Stimulated activated CD8-positive, alpha-beta memory T cell treated with anti-CD3 and anti-CD28 coated beads, Interleukin-12 subunit alpha, Interleukin-12 subunit beta, amount 100 ng/mL, for 24 hours (primary cell): ENCODE data around the gene TNFRSF18.

Source experiments
- DNase-seq: peaks from one replicate; pipeline ENCODE4 v3.0.0-alpha.2; 2020; ENCODE audit errors: extremely low read depth

Gene TNFRSF18

DNA sequence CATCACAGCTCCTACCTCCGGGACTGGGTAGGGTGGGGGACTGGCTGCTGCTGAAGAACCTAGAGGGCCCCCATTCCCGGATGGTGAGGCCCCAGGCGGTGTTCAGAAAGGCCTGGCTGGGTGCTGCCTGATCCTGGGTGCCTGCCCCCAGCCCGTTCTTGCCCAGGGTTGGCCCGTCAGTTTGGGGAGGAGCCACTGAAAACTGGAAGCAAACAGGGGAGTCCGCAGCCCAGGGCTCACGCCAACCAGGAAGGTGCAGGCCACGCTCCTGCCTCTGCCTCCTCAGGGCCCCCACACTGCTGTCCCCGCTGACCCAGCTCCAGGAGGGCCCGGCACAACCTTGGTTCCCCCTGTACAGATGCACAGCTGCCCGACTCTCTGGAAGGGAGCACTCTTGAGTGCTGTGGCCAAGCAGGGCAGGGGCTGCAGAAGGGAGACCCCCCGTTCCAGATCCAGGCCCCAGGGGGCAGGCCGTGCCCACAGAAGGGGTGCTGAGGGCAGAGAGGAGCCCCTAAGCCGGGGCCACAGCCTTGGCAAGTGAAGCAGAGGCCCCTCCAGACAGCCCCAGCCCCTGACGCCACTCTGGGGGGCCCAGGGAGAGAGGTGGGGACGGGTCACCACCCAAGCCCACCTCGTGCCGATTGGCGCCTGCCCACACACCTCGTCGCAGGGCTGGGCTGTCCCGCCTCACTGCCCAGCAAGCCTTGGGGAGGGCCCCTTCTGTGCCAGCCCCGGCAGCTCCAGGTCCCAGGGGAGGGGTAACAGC is 34.6 kb upstream of the TNFRSF18 start:
- DNase-seq, result no peak

DNA sequence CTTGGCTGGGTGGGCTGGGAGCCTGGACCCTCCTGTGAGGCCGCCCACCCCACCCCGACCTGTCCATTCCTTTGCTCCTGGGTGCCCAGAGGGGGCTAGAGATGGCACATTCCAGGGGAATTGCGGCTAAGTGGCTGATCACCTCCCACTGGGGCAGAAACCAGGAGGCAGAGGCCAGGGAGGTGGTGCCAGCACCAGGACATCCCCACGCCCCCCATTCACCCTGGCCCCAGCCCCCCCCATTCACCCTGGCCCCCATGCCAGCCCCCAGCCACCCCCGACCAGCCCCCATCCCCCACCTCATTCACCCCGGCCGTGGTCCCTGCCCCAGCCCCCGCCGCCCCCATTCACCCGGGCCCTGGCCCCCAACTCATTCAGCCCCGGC is 33.9 kb upstream of the TNFRSF18 start:
- DNase-seq, result no peak

DNA sequence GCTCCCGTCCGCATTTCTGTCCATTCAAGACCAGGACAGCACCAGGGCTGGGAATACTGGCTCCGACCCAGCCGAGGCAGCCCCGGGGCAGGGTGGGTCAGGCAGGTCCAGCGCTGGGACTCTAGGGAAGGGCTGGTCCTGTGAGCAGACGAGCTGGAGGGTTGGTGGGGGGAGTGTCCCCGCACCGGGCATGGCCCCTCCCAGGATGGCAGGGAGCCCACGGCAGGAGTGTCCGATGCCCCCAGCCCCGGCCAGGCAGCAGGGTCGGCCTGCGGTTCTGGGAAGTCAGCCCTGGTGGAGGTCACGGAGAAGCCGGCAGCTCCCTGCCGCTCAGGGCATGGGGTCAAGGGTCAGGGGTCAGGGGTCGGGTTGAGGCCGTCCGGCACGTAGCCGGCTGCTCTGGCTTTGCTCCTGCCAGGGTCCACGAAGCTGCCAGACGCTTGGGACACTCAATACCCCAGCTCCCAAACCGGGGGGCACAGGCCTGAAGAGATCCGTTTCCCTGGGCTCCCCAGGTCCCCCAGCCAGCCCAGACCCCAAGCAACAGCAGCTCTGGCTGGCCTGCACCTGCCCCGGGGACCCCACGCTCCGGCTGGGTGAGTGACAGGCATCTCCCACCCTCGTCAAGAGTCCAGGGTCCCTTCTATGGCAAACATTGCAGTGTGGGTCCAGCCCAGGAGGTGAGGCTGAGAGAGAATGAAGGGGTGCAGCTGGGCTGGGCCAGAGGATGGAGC is 33.4 kb upstream of the TNFRSF18 start:
- no peak for DNase-seq

DNA sequence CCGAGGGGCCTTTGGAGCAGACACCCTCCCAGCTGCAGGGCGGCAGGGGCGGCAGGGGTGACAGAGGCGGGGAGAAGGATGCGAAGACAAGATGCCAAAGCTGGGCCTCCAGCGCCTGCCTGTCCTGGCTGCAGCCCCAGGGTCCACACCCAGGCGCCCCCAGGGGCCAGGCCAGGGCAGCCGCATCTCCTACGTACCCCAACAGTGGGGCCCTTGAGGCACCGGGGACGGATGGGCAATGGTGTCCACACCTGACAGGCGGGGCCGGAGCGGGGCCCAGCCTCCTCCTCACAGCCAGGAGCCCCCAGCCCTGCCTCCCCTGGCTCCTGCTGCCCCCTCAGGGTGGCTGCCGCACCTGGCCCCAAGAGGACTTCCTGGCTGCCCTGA is 32.8 kb upstream of the TNFRSF18 start:
- DNase-seq, result no peak

DNA sequence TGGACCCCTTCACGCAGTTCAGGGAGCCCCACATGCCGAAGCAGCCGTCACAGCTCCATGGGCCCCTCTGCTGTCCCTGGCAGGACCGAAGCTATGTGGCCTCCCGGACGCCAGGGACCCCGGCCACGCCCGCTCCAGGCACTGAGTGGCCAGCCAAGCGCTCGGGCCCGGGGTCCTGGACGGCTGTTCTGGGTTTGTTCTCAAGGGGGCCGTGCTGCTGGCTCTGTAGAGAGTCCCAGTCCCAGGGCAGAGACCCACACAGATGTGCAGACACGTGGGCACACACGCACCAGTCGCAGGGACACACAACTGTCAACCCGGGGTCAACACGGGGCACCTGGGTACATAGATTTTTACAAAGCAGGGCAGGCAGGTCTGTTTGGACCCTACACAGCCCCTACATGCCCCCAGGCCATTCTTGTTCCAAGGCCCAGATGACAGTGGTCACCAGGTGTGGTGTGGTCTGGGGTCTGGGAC is 32.3 kb upstream of the TNFRSF18 start:
- DNase-seq, result no peak

DNA sequence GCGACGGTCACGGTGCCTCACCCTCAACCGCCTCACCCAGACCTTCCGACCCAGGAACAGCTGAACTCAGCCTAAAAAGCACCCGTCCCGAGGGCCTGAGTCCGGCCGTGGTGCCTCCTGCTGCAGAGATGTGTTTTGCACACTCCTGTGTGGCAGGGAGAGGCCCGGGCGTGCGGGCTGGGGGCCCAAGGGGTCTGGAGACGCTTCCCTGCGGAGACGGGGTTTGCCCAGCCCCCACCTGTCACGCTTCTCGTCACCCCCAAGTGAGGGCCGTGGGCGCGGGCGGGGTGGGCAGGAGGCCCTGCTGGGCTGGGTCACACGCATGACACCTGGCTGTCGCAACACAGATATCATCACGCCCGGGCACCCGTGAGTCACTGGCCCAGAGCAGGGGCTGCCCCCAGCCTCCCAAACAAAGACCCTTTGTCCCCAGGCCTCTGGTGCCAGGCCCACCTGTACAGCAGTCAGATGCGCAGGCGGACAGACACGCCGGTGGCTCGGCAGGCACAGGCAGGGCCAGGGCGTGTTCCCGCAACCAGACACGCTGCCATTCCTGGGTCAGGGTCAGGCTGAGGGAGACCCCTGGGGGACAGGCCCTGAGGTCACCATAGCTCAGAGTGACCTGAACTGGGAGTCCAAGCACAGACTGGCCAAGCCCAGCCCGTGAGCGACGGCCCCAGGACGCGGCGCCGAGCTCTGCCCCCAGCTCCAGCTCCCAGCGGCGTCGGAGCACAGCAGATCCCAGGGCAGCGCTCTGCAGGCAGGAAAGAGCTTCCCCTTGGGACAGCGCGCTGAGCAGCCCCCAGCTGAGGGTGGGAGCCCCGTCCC is 31.7 kb upstream of the TNFRSF18 start:
- DNase-seq, result no peak

DNA sequence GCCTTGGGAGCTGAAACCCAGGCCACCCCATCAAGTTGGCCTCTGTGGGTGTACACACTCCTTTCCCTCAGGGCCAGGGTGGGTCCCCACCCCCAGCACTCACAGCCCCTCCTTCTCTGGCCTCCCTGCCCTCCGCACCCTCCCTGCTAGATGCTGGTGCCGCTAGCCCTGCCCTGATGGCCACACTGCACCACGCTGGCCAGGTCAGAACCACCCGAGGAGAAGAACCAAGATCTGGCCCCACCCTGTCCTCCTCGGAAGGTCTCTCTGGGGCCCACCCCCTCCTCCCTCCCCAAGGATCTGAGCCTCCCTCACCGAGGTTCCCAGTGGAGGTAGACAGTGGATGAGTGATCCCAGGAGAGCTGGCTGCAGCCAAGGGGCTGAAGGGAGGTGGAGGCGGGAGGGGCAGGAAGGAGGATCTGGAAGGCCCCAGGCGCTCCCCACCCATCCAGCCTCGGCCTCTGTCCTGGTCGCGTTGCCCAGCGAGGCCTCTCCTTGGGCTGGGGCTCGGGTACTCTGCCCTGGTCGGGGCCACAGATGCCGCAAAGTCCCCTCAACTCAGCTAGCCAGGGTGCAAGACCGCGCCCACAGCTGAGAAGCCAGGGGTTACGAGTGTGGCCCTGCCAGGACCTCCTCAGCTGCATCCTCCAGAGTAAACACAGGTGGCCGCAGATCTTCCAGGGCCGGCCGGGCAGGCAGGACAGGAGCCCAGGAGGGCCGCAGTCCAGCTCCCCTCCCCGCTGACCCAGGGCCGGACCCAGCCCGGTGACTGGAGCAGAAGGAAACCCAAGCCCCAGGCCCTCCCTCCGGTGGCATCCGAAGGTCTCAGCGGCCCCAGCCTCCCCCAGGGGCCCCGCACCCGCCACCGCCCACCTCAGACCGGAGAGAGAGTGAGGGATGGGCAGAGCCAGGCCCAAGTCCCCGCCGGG is 30.8 kb upstream of the TNFRSF18 start:
- DNase-seq, result no peak

DNA sequence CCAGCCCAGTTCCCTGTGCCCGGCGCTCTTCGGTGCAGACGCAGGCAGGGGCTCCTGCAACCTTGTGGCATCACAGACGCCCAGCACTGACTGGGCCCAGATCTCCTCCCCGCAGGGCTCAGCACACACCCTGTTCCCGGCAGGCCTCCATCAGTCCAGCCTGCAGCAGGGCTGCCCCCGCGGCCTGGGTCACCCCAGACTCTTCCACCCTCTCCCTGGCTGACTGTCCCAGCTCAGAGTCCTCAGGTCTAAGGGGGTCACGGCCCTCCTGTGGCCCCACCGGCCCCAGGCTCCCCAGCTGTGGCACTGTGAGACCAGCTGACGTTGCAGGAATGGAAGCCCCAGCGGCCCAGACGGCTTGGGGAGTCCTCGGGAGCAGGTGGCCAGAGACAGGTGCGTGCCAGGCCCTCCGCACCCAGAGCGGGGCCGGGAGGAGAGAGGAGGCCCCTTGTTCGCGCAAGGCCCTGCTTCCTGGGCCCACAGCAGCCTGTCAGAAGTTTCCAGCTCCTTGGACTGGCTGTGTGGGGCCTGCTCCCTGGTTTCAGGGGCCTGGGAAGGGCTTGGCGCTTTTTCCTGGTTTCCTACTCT is 29.9 kb upstream of the TNFRSF18 start:
- no peak for DNase-seq

DNA sequence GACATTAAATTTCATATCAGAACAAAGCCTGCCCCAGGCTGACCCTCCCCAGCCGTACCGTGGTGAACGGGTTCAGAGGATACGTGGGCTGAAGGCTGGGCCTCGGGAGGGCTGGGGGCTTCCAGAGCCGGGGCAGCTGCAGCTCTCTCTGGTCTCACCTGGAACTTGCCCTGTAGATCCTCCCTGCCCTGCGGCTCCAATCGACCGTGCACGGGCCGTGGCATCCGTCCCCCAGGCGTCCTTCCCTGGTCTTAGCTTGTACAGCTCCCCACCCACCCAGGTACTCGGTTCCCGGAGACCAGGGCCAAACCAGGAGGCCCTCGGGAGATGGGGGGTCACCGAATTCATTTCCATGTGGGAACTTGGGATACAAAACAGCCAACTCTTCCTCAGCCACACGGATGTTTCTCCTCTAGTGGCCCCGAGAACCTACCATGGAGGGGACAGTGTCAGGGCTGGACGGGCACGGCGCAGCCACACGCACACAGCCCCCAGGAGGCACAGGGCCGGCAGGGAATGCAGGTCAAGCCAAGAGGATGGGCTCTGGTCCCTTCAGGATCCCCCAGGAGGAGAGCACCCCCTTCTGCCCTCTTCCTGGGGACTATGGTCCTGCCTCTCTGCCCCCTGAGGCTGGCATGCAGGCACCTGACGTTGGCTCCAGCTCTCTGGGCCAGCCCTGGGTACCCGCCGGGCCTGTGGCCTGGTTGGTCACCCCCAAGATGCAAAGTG is 28.8 kb upstream of the TNFRSF18 start:
- DNase-seq, result no peak

DNA sequence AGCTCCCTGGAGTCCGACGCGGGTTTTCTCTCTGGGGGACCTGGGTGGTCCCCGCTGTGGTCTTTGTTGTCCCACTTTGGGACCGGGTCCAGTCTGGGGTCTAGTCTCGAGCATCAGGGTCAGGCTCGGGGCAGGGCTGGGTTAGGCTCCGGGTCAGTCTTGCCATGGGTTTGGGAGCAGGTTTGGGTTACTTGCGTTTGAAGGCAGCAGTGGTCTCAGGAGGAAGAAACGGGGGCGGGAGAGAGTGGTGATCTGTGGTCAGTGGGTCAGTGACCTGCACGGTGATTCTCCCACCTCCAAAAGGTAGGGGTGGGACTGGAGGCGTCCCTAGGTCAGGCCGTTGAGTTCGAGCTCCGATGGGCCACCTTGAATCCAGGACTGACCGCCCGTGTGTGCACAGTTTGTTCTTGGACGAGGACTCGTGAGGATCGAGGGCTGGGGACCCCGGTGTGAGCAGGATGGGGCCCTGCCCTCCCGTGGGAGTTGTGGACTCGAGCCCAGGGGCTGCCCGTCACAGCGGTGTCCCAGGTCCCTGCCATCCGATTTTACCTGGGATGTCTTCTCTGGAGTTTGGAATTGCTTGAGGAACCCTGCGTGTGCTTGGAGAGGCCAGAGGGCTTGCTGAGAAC is 27.9 kb upstream of the TNFRSF18 start:
- DNase-seq, result no peak

DNA sequence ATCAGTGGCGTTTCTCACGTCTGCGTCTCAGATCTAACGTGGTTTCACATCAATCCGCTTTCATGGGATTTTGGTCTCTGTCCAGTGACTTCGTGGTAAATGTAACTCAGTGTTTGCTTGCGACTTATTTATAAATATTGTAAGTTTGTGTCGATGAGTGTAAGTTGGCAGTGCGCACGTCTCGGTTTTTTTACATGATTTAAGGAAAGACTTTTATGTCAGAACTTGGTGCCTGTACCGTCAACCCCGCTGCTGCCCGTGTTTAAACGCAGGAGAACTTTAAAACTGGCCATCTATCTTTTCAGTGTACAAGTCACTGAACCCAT is 27.1 kb upstream of the TNFRSF18 start:
- DNase-seq, result no peak

DNA sequence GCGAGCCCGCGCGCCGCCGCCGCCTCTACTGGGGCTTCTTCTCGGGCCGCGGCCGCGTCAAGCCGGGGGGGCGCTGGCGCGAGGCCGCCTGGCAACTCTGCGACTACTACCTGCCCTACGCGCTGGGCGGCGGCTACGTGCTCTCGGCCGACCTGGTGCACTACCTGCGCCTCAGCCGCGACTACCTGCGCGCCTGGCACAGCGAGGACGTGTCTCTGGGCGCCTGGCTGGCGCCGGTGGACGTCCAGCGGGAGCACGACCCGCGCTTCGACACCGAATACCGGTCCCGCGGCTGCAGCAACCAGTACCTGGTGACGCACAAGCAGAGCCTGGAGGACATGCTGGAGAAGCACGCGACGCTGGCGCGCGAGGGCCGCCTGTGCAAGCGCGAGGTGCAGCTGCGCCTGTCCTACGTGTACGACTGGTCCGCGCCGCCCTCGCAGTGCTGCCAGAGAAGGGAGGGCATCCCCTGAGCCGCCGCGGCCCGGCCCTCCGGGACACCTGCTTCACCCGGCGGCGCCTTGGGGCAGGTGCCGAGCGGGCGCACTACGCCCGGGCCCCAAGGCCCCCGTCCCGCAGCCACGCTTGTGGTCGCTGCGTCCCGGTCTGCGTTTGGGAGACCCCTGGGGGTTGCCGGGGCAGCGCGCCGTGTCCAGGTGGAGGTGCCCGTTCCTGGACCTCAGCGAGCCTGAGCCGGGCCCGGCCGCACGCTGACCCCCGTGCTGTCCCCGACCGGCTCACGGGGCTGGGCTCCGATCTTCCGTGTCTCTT is 26.6 kb upstream of the TNFRSF18 start:
- DNase-seq, result no peak

DNA sequence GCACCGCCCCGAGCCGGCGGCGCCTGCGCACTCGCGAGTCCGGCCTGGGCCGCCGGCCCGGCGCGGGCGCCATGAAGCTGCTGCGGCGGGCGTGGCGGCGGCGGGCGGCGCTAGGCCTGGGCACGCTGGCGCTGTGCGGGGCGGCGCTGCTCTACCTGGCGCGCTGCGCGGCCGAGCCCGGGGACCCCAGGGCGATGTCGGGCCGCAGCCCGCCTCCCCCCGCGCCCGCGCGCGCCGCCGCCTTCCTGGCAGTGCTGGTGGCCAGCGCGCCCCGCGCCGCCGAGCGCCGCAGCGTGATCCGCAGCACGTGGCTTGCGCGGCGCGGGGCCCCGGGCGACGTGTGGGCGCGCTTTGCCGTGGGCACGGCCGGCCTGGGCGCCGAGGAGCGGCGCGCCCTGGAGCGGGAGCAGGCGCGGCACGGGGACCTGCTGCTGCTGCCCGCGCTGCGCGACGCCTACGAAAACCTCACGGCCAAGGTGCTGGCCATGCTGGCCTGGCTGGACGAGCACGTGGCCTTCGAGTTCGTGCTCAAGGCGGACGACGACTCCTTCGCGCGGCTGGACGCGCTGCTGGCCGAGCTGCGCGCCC is 25.9 kb upstream of the TNFRSF18 start, which contains the start of gene B3GALT6:
B3GALT6 (plus strand) TSS at position 30 of the 588 bp plus-strand sequence; CDS start at position 72, 42 bp downstream.
- no peak for DNase-seq

DNA sequence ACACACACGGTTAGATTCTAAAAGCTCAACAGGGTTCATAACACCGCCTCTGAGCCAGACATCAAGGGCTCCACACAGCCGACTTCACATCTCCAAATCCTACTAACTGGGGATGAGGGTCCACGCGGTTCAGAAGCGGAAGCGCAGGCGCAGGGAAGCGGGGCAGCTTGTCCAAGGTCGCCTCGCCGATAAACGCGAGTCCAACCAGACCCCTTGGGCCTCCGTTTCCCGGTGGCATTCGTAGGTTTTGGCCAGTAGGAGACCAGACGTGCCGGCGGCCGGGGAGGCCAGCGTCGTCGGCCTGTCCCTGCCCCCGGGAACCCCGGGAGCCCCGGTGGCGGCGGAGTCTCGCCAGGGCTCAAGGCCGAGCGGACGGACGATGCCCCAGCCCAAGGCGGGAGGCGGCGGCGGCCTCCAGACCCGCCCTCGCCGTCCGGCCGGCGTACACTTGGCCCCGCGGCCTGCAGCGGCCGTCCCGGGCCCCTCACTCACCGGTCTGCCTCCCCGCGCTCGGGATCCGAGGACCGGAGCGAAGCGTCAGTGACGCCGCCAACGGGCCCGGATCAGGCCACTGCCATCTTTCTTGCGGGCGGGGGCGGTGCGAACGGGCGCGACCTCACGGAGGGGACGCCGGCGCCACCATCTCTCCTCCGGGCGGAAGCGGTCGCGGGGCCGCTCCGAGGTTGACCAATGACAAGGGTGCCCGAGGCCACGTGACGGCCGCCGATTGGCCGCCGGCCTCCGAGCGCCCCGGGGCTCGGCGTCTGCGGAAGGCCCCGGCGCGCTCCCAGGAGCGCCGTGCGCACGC is 25.2 kb upstream of the TNFRSF18 start, which contains the start of gene SDF4:
SDF4 (minus strand) TSS at position 602 of the 808 bp plus-strand sequence. CDS start 3,229 bp downstream, outside the sequence.
- peak; percentile 91 for DNase-seq

DNA sequence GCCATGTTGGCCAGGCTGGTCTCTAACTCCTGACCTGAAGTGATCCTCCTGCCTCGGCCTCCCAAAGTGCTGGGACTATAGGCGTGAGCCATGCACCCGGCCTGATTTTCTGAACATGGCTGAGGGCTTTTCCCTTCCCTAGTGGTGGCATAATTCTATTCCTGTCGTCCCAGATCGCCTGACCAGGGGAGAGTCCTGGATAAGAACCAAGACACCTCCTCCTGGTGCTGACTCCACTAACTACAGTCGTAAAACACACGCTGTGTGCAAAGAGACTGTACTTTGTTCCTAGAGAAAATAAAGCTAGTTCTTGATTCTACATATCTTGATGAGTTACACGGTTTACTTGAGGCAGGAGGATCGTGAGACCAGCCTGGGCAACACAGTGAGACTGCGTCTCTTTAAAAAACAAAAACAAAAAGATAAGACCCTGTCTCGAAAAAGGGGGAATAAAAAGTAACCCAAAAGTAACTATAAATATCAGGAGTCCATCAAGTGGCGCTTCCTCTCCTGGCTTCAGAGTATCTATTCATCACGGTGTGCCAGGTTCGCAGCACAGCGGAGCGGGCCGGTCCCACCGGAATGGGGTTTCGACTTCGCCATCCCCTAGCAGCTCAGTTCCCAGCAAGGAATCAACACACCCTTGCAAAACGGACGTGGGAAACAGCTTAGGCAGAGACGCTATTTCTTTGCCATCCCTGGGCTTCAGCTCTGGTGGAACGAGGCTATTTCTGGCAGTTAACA is 24.4 kb upstream of the TNFRSF18 start:
- no peak for DNase-seq

DNA sequence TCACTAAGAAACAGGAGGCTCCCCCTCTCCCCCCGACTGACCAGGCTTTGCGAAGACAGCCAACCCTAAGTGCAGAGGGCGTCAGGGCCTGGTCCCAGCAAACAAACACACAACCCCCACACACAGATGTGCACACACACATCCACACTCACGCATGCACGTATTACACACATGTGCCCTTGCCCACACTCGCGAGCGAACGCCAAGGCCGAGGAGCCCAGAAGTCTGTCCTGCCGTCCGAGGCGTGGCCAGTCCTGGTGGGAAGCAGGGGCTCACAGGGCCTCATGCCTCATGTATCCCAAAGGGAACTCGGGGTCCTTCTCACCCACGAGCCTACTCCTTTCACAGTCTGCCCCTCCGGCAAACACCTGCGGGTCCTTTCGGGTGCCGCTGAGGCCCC is 23.4 kb upstream of the TNFRSF18 start:
- no peak for DNase-seq
